H1 (cell line): ENCODE measurements around the gene MMAB.

Experiments
- CTCF ChIP-seq, 3 experiments: IDR thresholded peaks; 1 replicate in 2 of 3; 2 replicates in 1 of 3; pipeline versions ENCODE4 v1.5.1 to v1.6.1; 2011; ENCODE audit warnings: low read length in 3 of 3, mild to moderate bottlenecking in 3 of 3, inconsistent platforms in 2 of 3, low read depth in 1 of 3, moderate library complexity in 1 of 3; ENCODE audit not compliant: insufficient read depth in 1 of 3; ENCODE audit errors: control extremely low read depth in 1 of 3
- NRF1 ChIP-seq: IDR thresholded peaks from 2 replicates; pipeline ENCODE4 v1.6.1; 2011; ENCODE audit warnings: mild to moderate bottlenecking, low read depth, low read length, improper control_type of control experiment
- POLR2AphosphoS5 ChIP-seq: IDR thresholded peaks from 2 replicates; pipeline ENCODE4 v1.6.1; 2011; ENCODE audit warnings: low read depth, low read length

- no peak for TF ChIP-seq NRF1
- no peak for TF ChIP-seq CTCF (IDR thresholded peaks at IDR 0.05; ENCODE audit: control extremely low read depth in 1 of 3, insufficient read depth in 1 of 3, low read depth in 1 of 3, low read length in 3 of 3)
- no peak for TF ChIP-seq POLR2AphosphoS5
Observed at GRCh38 chr12:109555431-109556315, 17.6 kb downstream of the MMAB start.
